GM18520 (cell line): ENCODE results near the gene REC114.

Source experiments
- ATAC-seq: cut with Tn5 transposase; IDR thresholded peaks from one replicate; pipeline ENCODE4 v1.9.1; 2021; ENCODE audit not compliant: unreplicated experiment

The REC114 gene

DNA sequence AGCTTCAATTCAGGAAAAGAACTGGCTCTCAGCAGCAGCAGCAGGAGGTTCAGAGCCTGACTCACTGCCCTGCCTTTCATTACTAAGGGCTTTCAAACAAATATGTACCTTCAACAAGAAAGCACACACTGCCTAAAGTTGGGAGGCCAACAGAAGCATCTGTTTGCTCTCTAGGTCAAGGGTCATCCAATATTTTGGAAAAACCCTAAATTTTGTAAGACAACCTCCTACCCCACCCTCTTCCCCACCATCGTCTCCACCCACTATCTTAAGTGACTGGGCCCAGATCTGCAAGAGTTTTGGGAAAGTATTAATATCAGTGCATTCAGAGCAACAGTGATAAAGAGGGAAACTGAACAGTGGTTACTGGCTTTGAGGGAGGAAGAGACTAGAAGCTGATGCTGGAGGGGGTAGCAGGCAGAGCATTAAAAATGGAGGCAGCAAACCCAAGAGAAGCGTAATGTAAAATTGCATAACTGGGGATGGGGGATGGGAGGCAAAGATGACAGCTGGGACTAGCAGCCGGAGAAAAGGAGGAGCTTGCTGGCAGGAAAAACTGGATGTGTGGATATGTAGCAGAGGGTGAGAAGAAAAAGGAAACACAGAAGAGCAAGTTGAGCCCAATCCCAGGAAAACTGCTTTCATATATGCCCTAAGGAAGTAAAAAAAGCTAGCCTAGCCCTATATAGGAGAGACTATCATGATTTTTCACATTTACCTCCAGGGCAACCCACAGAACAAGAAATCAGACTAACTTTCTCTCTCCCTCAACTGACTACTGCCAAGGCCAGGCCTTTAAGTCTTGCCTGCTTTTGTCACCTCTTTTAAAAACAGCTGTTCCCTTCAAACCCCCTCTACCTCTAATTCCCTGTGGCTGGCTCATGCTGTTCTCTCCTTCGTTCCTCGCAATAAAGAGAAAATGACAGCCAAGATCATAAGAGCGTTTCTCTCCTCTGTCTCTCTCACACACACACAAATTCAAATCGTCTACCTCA is 158.8 kb downstream of the REC114 start:
- no peak for ATAC-seq

DNA sequence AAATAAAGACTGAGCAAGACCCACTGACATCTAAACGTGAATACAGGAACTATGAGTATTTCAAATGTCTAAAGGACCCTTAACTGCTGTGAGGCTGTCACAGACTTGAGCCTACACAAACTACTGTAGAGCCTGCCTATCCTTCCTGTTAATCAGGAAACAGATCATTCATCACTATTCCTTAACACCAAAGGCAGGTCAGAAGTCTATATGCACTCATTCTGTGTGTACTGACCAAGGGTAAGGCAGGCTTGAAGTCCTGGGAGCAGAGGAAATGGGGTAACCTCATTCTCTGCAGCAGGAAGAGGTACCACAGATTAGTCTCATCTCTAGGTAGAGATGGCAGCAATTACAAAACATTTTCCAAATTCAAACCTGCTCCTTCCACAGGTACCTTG is 159.5 kb downstream of the REC114 start:
- no peak for ATAC-seq

GRCh38 chr15:73602992-73603391 is 160.0 kb downstream of the REC114 start:
- ATAC-seq = no peak

GRCh38 chr15:73604477-73604876 is 161.5 kb downstream of the REC114 start:
- ATAC-seq = no peak

GRCh38 chr15:73605759-73606436 is 162.9 kb downstream of the REC114 start:
- ATAC-seq = no peak

- ATAC-seq = no peak
Observed at GRCh38 chr15:73607405-73607804, 164.4 kb downstream of the REC114 start.

DNA sequence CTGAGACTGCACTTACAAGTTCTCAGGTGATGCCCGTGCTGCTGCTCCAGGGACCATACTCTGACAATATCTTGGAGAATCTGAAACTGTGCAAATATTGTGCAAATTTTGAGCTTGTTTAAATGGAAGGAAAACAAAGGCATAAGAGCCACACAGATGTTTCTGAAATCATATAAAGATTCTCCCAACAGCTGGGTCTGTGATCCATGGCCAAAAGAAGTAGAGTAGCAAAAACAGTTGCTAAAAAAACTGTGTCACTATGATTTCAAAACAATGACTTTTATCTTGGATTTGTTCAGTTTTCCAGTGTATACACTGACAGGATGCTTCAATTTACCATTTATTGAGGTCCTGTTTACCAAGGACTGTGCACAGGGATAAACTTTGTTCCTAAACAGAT is 164.9 kb downstream of the REC114 start:
- ATAC-seq = no peak

DNA sequence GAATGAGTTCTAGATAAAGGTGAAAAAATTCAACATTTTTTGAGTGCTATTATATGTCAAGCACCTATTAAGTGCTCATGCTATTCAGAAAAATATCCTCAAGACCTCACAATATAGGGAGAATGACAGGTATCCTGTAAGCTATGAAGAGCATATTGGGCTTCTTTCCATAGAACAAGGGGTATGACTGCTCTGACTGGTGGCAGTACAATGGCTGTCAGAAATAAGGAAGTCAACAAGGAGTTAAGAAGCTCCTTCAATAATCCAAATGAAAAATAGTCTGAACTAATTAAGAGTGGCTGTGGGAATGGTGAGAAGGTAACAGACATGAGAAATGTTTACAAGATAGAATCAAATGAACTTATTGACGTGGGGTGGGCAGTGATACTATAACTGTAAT is 165.5 kb downstream of the REC114 start:
- ATAC-seq = no peak

DNA sequence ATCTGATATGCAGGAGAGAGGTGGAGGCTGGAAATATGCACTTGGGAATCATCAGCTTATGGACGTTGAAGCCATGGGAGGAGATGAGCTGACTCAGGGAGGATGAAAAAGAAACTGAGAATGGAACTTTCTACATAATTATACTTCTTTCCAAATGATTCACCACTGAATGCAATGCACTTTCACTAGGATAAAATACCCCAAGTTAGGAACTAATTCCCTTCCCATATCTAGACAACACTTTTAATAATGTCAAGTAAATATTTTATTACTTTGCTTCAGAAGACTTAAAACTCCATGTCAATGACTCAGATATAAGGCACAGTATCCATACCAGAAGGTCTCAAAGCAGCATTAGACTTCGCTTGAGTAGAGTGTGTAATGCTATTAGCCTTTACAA is 166.0 kb downstream of the REC114 start:
- ATAC-seq = no peak
